Kidney (tissue), 14 donors: ENCODE results near the gene ESYT3. TPM values are rescaled to one million over a fixed set of nuclear protein-coding genes. Genes with fewer than 3 reads are reported as not detected.
A peak's percentile ranks its signal among the peaks of the same experiment; 100 is the strongest.

Source experiments
- DNase-seq, 5 donors: peaks; one replicate each; pipeline ENCODE4 v3.0.0-alpha.2; 2013 to 2020
- FAIRE-seq: peaks from 2 replicates; lab custom pipeline; 2012; peaks lifted over from hg19 to GRCh38; lab: Jason Lieb, UNC
- H3K27ac ChIP-seq, 2 donors: one replicate each; pipeline ENCODE4 v1.7.0; 2013; ENCODE audit warnings: low read depth in 2 of 2, low read length in 2 of 2, inconsistent platforms in 1 of 2
- H3K27me3 ChIP-seq: one replicate; pipeline ENCODE4 v1.7.1; 2013; ENCODE audit warnings: low read length, inconsistent platforms; ENCODE audit not compliant: control insufficient read depth, insufficient read depth
- H3K36me3 ChIP-seq, 3 donors: one replicate each; pipeline versions ENCODE4 v1.7.0 to v1.7.1; 2013; ENCODE audit warnings: low read length in 3 of 3, control low read depth in 1 of 3, inconsistent platforms in 1 of 3; ENCODE audit not compliant: insufficient read depth in 3 of 3, control insufficient read depth in 2 of 3
- H3K4me1 ChIP-seq, 3 donors: one replicate each; pipeline versions ENCODE4 v1.7.0 to v1.7.1; 2013; ENCODE audit warnings: low read length in 3 of 3, inconsistent platforms in 1 of 3, low read depth in 1 of 3; ENCODE audit not compliant: control insufficient read depth in 2 of 3, insufficient read depth in 2 of 3
- H3K4me3 ChIP-seq, 3 donors: one replicate each; pipeline versions ENCODE4 v1.7.0 to v1.8.1; 2013; ENCODE audit warnings: low read length in 3 of 3, control low read depth in 1 of 3, inconsistent platforms in 1 of 3
- H3K9ac ChIP-seq, 3 donors: one replicate each; pipeline versions ENCODE4 v1.7.0 to v1.7.1; 2013; ENCODE audit warnings: low read length in 3 of 3, control low read depth in 1 of 3, inconsistent platforms in 1 of 3
- H3K9me3 ChIP-seq, 3 donors: one replicate each; pipeline versions ENCODE4 v1.7.0 to v1.7.1; 2013; ENCODE audit warnings: low read length in 3 of 3, control low read depth in 1 of 3, inconsistent platforms in 1 of 3; ENCODE audit not compliant: control insufficient read depth in 2 of 3, insufficient read depth in 1 of 3
- CTCF ChIP-seq: IDR thresholded peaks from 3 replicates; pipeline ENCODE4 v1.5.1; 2012; ENCODE audit warnings: mild to moderate bottlenecking, moderate library complexity, borderline replicate concordance; ENCODE audit not compliant: insufficient read depth; ENCODE audit errors: extremely low read depth
- intact Hi-C: fragments of 100-400 bp; cut with DNase I; formaldehyde crosslinking; loops from one replicate; pipeline ENCODE4 v1.11.1; 2022
- polyA plus RNA-seq: library from polyadenylated mRNA; stranded (reverse); fragments of 350-450 nt; fragmentation: Illumina TruSeq; extraction: RNeasy Lipid Tissue Mini Kit (QIAGEN cat#74804); gene quantifications from one replicate; pipeline ENCODE4 v1.2.3, GENCODE V29; 2014; ENCODE audit warnings: low read depth, low replicate concordance; ENCODE audit not compliant: insufficient read depth
- total RNA-seq: library from RNA; stranded (reverse); fragmentation: NEBNext Ultra II Directional; extraction: Animal tissue kit (Norgen Biotek cat#: 25700); gene quantifications from one replicate; pipeline ENCODE4 v1.2.1, GENCODE V29; 2021
- donor health status: control.
- donor health status: control.
- donor health status: control.
- donor health status: control.
- donor health status: control.
- donor health status: DM: yes; HTN: yes; CAD: no.
- donor health status: Normal renal cell carcinoma (clear cell type).

Gene ESYT3
- total and polyA plus RNA-seq, 2 donors from 2014 or later = 1.5 to 5.3 TPM

GRCh38 chr3:138468451-138468850 is 34.0 kb downstream of the ESYT3 start:
- DNase-seq = no peak
- Histone ChIP-seq H3K36me3 (no peaks in the 10 kb centered on the region), H3K9me3 (no peaks in the 10 kb centered on the region), H3K4me3 (no peak overlapping the region), H3K27ac (no peak overlapping the region), H3K4me1 (no peaks in the 10 kb centered on the region), H3K9ac (no peak overlapping the region), H3K27me3 (no peaks in the 10 kb centered on the region)
- TF ChIP-seq CTCF = no peak
- no peak for FAIRE-seq
- intact Hi-C loops = no loop called here

GRCh38 chr3:138468886-138469285 is 34.5 kb downstream of the ESYT3 start:
- no peak for TF ChIP-seq CTCF
- no peaks in the 10 kb centered on the region for H3K9me3 ChIP-seq

GRCh38 chr3:138469874-138470273 is 35.5 kb downstream of the ESYT3 start:
- no peak overlapping the region for H3K4me3 ChIP-seq
- no peaks in the 10 kb centered on the region for H3K36me3 ChIP-seq
- no peak overlapping the region for H3K9ac ChIP-seq
- H3K27me3 ChIP-seq = no peaks in the 10 kb centered on the region
- peak in 1 of 5 donors; percentile 15 for DNase-seq
- no peak for FAIRE-seq
- no peak overlapping the region for H3K27ac ChIP-seq
- no peaks in the 10 kb centered on the region for H3K9me3 ChIP-seq
- no peak for TF ChIP-seq CTCF
- H3K4me1 ChIP-seq = no peaks in the 10 kb centered on the region
- intact Hi-C loops = no loop called here

More at GRCh38 chr3:138468886-138469285, 34.5 kb downstream of the ESYT3 start:
- Histone ChIP-seq H3K27ac (no peak overlapping the region), H3K27me3 (no peaks in the 10 kb centered on the region), H3K4me3 (no peak overlapping the region), H3K9ac (no peak overlapping the region), H3K36me3 (no peaks in the 10 kb centered on the region), H3K4me1 (no peaks in the 10 kb centered on the region)
- peak in 3 of 5 donors; percentile 4 to 33 (median 10) for DNase-seq
- FAIRE-seq = no peak
- intact Hi-C loops = no loop called here

GRCh38 chr3:138470687-138471086 is 36.3 kb downstream of the ESYT3 start:
- intact Hi-C loops = no loop called here
- FAIRE-seq (no peak), DNase-seq (no peak)
- Histone ChIP-seq H3K27ac (no peak overlapping the region), H3K9me3 (no peaks in the 10 kb centered on the region), H3K36me3 (no peaks in the 10 kb centered on the region), H3K4me1 (no peaks in the 10 kb centered on the region), H3K27me3 (no peaks in the 10 kb centered on the region), H3K9ac (no peak overlapping the region), H3K4me3 (no peak overlapping the region)
- TF ChIP-seq CTCF = no peak
